SH-SY5Y (cell line): Measurements from ENCODE around the gene GABRB3.

ENCODE experiments used
- GATA2 ChIP-seq: IDR thresholded peaks from 2 replicates; pipeline ENCODE4 v1.6.1; 2011; ENCODE audit warnings: mild to moderate bottlenecking, low read depth, low read length
- GATA3 ChIP-seq: IDR thresholded peaks from 2 replicates; pipeline ENCODE4 v1.6.1; 2011; ENCODE audit warnings: low read depth, mild to moderate bottlenecking, low read length, moderate library complexity

DNA sequence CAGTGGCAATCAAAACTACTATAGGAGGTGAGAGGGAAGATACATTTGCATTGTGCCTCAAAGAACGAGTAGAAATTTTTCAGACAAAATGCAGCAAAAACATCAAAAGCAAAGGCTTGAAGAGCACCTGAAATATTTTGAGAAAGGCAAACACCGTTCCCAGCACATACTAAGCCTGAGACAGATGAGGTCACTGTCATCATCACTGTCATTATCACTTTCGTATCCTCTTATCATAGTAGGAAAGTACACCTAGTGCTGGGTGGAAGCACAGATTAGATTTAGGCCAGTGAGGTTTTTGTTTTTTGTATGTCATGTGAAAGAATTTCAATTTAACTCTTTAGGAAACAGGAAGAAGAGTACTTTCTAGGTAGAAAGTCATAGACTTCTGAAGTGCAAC, 222.0 kb downstream of the GABRB3 start:
- TF ChIP-seq GATA2: no peak
- TF ChIP-seq GATA3: no peak
